Measurements from ENCODE around the gene CLEC4E. TPM values are rescaled to one million over a fixed set of nuclear protein-coding genes. Genes with fewer than 3 reads are reported as not detected.

The CLEC4E gene
- total RNA-seq, 1 donor from 2014 or later, result not detected

Small RNA genes lying within 50 kb of the gene (small RNA-seq; reads per million reads assigned to genes)
- gene RNU6-275P, result not detected

Other genes with a start within 250 kb of the CLEC4E start
- not detected for gene CLEC6A, start 84.9 kb downstream of the CLEC4E start, total RNA-seq
- gene CLEC4D, start 27.4 kb downstream of the CLEC4E start, total RNA-seq, result under 0.01 TPM
- gene AICDA, start 72.0 kb upstream of the CLEC4E start, total RNA-seq, result not detected
- 0.41 TPM for gene MFAP5, start 121.9 kb upstream of the CLEC4E start, total RNA-seq
- gene RIMKLB, start 157.1 kb upstream of the CLEC4E start, total RNA-seq, result 164 TPM

All from frontal cortex (tissue), 1 donor.